KBM-7 (cell line): ENCODE results near the gene UROC1.

Experiments used
- DNase-seq: peaks from one replicate; pipeline ENCODE4 v3.0.0-alpha.2; 2015
- in situ Hi-C: fragments of 300-500 bp; cut with MboI; formaldehyde crosslinking; loops from 2 replicates; pipeline ENCODE4 v1.14.3; 2020; ENCODE audit warnings: low sequenced_read_pairs, low pct_unique_long_range_greater_than_20kb, mixed read lengths

UROC1 gene

DNA sequence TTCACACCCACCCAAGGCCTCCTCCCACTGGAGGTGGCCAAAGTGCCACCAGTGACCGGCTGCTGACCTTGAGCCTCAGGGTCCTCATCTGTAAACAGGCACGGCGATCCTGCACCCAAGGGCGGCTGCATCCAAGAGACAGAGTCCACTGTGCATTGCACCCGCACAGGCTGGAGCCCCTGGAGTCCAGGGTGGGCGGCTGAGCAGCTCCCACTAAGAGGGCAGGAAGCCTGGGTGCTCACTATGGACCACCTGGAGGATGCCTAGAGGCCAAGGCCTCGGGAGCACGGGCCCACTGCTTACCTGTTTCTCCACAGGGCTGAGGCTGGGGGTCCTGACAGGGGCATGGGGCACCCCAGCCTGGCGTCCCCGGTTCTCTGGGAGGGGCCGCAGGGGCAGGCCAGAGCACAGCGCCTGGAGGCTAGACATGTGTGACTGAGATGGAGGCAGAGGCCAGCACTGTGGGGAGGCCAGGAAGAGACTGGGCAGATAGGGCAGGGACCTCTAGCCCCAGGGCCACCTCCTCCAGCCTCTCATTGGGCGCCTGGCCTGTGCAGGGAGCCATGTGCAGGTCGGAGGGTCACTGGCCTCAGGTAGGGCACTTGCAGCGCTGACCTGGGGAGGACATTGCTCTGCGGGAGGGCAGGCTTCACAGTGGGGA, at the start of gene UROC1:
TSS of gene UROC1 (minus strand) at position 483 of the 661 bp plus-strand sequence. CDS start at position 429, 54 bp downstream.
- no peak for DNase-seq

DNA sequence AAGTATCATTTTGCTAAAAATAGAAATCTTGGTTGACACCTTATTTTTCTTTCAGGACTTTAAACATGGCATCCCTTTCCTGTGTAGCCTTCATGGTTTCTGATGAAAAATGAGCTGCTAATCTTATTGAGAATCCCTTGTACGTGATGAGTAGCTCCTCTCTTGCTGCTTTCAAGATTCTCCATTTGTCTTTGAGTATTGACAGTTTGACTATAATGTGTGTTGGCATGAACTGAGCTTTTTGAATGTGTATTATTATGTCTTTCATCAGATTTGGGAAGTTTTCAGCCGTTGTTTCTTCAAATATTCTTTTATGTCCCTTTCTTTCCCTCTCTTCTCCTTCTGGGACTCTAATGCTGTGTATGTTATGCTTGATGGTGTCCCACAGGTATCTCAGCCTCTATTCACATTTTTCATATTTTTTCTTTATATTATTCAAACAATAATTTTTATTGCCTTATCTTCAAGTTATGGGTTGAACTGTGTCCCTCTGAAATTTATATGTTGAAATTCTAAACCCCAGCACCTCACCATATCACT, 45.2 kb upstream of the UROC1 start:
- DNase-seq = no peak
- in situ Hi-C loops = no loop called here

More for the DNA sequence above, at the start of gene UROC1:
- in situ Hi-C loops = no loop called here

DNA sequence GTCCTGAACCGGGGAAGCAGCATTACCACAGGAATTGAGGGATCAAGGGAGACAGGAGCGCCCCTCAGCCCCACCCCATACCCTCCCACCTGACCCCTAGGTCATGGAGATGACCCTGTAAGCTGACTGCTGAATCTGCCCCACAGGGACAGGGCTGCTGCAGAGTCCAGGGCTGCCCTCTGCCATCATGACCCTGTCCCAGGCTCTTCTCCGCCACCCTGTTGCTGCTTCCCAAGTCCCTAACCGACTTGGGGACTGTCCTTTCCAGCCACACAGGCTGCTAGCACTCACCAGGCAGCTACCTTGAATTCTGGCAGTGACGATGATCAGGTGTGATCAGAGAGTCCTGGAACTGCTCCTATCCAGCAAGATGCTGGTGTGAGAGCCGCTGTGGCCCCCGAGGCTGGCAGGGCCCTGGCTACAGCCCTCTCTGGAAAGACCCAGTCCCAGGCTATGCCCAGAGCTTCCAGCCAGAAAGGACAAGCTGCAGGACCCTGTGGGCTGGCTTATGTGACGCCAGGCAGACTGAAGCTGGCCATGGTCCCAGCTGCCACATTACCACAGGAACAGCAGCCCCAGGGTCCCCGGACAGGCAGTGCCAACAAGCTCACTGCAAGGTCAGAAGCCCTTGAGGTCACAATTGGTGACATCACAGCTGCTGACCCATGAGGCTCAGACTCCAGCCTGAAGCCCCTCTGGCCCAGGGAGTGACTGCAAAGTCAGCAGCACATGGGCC, 40.9 kb upstream of the UROC1 start, which contains the start of gene C3orf22:
TSS of gene C3orf22 (minus strand) at position 597 of the 736 bp plus-strand sequence. CDS start 5,542 bp downstream, outside the sequence.
- in situ Hi-C loops = no loop called here
- no peak for DNase-seq

DNA sequence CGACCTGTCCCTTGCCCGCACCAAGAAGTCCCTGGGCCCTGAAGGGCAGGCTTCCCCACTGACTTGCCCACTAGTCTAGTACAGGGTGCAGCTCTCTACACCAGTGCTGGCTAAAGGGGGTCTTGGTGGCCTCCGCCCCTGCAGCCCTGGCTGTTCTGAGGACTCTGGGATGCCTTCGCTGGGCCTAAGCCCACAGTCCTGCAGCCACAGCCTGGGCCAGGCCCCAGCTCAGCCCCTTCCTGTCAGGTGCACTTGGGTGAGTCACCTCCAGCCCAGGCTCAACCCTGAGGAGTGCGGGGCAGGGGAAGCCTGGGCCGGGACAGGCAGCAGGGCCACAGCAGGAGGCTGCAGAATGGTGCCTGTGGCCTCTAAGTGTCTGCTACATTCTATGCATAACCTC, 40.2 kb upstream of the UROC1 start:
- no peak for DNase-seq
- in situ Hi-C loops = no loop called here

DNA sequence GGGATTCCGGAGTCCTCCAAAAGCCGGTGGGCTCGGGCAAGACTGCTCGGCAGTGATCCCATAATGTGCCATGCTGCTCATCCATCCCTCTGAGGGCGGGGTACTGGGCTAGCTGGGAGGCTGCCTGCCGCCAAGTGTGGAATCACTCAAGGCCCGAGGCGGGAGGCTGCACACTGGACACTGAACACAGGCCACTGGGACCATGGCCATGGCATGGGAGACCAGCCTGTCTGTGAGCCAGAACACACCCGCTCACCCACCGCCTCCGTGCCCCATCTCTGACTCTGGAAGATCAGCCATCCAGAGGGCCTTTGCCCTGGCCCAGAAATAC, 39.8 kb upstream of the UROC1 start:
- in situ Hi-C loops = no loop called here

DNA sequence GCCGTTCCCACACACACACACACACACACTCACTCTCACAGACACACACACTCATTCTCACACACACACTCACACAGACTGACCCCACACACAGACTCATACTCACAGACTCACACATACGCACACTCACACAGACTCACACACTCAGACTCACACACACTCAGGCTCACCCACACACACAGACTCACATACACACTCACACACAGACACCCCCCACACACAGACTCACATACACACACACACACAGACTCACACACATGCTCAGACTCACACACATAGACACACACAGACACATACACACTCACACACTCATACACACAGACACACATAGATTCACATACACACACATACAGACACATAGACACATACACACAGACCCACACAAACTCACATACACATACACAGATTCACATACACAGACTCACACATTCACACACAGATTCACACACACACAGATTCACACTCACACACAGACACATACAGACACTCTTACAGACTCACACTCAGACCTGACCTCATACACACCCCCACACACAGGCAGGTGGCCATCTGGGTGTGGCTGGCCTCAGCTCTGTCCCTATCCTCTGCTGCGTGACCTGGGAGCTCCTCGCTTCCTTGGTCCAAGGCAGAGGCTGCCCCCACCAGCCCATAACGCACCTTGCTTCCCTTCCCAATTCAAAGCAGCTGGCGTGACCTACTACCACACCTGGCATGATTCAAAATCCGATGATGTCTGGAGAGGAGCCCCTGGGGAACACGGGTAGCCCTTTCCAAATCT, 39.3 kb upstream of the UROC1 start:
- no peak for DNase-seq
- in situ Hi-C loops = no loop called here

More for the DNA sequence above, 39.8 kb upstream of the UROC1 start:
- no peak for DNase-seq

DNA sequence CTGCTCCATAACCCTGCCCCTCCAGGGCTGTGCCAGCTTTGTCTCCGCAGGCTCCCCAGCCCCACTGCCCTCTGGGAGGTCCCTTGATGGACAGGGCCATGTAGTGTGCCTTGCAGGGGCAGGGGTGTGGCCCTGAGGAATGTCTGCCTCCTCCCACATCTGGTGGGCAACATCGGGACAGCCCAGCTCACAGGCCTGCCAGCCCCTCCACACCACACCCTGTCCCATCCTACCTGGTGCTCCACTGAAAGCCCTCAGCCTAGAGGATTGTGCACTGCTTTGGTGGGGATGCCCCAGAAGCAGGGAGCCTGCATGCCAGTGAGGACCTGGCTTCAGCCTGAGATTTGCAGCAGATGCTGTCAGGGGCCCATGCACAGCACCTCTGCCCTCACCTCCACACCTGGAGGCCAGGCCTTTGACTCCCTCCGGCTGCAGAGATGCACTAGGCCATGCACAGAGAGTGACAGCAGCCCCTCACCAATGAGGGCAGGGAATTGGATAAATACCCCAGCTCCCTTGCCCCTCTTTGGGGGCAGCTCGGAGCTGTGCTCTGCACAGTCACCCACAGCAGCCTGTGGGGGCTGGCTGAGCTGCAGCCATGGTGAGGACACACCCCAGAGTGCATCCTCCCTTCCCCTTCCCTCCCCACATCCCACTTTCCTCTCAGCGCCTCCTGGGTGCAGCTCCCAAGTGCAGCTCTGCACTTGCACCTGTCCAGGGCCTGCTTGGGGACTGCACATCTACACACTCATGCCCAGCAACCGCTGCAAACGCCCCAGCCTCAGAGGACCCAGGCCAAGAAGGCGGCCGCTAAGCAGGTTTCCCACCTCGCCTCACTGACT, 38.4 kb upstream of the UROC1 start:
- in situ Hi-C loops = no loop called here
- DNase-seq = no peak

DNA sequence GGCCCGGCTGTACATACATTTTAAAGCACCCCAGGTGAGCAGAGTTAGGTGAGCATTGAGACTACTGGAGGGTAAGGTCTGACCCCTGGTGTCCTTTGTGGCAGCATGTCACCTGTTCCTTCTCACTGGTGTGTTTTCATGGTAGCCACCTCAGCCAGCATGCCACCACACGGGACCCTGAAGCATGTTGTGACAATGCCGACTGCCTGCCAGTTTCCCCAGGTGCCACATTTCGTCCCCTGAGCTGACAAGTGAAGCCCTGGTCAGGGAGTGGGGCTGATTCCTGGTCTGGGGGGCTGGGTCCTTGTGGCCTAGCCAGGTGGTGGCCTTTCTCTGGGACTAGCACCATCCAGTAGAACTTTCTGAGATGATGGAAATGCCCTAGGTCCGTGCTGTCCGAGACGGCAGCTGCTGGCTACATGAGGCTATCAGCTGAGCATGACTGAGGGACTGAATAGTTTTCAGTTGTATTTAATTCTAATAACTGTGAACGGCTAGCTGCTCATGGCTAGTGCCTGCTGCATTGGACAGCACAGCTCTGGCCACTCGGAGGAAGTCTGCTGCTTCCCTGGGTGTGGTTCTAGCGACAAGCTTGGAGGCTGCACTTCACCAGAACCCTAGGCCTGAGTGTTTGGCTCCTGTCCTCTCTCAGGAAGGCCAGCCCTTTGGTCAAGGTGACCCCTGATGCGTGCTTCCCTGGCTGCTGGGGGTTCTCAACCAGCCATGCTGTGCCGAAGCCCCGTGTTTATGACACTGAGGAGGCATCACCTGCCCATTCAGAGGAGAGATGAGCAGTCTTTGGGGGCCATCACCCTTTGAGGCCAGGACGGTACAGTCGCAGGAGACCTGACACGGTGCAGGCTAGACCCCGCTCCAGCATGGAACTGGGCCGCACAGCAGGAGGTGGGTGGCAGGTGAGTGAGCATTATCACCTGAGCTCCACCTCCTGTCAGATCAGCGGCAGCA, 37.3 kb upstream of the UROC1 start:
- no peak for DNase-seq
- in situ Hi-C loops = no loop called here

DNA sequence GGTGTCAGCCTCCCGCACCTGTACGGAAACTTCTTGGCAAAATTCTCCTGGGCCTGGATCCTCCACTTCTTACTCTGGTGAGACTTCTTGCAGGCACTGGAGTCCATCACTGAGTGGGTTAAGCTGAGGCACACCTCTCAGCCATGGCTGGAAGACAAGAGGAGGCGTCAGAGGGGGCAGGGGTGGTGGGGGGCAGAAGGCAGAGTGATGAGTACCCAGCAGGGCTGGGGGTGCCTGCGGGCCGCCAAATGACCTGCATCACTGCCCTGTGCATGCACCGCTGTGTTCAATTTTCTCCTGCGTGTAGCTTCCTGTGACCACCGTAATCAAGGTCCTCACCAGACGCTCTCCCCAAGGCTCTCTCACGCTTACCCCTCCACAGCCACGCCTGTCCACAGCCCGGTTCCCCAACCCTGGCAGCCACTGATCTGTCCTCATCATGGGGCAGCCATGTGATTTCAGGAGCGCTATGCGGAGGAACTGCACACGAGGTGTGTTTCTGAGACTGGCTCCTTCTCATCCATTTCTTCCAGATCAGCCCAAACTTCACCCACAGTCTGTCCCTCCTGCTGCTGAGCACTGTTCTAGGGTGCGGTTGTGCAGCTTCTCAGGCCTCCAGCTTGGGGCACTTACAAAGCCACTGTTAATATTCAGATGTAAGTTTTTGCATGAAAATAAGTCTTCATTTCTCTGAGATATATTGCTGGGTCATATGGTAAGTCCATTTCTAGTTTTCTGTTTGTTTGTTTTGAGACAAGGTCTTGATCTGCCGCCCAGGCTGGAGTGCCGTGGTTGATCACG, 35.9 kb upstream of the UROC1 start:
- DNase-seq = no peak
- in situ Hi-C loops = no loop called here

DNA sequence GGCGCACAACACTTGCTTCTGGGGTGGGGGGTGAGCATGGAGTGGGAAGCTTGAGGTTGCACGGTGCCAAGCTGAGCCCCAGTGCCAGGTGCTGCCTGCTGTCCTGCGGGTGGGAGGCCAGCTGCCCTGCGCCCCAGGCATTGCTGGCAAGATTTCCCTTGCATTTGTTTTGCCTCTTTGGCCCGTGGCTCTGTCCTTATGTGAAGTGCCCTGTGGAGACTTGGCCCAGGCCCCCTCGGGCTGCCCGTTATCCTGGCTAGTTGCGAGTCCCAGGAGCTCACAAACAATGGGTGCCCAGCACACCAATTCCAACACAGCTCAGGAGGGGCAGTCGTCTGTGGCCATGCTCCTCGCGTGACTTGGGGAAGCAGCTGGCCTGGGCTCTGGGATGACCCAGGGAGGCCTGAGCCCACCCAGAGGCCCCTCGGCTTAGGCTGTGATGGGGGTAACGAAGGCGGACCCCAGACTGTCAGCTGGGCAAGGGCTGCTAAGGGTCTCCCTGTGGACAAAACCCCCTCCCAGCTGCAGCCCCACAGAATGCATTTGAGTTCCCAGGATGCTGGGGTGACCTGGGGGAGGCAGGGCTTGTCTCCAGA, 35.2 kb upstream of the UROC1 start:
- in situ Hi-C loops = no loop called here
- DNase-seq = no peak

DNA sequence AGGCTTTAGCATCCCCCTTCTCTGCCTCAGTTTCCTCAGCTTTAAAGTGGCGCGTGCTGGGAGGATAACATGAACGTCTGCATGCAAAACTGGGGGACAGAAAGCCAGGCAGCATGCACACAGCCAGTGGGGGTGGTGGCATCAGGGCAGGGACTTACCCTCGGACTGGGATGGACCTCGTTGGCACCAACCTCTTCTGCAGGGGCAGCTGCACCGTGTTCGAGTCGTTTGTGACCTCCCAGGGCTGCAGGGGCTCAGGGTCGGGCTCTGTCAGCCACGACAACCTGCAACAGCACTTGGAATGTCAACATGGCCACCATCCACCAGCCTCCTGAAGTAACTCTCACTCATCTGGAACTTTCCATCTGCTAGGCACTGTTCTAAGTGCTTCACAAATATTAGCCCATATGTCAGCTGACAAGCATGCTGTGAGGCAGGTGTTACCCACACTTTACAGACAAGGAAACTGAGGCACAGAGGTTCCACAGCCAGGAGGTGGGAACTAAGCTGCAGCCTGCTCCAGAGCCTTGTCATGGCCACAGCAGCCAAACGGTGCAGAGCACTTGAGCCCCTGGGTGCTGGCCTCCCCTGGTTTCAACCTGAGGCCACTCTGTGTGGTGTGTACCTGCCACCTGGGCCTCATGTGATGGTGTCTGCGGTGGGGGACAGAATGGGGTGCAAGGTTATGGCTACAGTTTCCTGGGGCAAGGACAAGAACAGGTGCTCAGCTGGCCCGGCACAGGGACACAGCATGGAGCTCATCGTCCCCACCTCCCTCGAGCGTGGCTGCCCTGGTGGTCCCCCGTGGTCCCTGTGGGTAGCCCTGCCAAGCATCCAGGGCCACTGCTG, 34.5 kb upstream of the UROC1 start:
- DNase-seq = no peak
- in situ Hi-C loops = no loop called here

DNA sequence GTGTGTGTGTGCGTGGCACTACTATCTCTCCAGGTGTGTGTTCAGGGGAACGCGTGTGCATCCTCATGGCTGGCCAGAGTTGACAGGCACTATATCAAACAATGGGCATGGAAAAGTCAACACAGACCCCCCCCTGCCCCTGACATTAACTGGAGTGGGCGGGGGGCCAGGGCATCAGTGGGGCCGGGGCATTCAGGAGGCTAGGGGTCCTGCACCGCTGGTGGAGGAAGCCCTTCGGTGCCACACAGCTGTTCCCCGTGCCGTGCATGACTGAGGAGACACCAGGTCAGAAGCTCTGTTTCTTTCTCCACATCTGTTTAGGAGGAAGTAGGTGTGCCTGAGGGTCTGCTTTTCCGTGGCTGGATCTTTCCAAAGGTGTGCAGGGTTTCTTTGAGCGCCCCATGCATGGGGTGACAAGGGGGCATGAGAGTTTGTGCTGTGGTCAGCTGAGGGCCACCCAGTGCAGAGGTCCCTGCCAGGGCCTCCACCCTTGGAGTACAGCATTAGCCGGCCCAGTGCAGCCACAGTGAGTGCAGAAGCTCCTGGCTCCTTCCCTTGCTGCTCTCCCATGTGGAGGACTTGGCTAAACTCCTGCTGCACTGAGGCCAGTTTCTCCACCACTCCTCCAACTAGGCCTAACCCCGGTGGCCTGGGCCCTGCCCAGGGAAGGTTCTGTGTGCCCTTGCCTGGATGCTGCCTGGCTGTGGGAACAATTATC, 33.7 kb upstream of the UROC1 start:
- in situ Hi-C loops = no loop called here
- no peak for DNase-seq

DNA sequence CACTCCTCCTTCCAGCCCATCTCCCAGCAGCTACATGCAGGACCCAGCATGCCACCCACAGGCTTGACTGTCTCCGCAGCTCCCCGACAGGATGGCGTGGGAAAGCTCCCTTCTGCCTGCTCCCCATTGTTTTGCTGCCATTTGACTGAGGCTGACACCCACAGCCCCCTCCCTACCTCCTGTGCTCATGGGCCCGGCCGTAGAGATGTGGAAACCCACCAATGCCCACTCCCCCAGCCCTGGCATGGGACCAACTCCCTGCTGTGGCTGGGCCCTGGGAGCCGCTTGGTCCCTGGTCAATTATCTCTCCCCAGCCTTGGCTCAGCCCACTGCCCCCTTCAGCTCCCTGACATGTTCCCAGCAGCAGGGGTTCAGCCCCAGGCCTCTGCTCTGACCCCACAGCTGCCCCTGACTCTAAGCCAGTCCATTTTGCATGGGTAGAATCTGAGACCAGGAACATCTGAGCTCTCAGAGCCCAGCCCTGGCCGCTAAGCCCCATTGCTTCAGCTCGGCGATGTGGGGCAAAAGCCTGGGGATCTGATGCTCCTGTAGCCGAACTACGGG, 33.0 kb upstream of the UROC1 start:
- no peak for DNase-seq
- in situ Hi-C loops = no loop called here

DNA sequence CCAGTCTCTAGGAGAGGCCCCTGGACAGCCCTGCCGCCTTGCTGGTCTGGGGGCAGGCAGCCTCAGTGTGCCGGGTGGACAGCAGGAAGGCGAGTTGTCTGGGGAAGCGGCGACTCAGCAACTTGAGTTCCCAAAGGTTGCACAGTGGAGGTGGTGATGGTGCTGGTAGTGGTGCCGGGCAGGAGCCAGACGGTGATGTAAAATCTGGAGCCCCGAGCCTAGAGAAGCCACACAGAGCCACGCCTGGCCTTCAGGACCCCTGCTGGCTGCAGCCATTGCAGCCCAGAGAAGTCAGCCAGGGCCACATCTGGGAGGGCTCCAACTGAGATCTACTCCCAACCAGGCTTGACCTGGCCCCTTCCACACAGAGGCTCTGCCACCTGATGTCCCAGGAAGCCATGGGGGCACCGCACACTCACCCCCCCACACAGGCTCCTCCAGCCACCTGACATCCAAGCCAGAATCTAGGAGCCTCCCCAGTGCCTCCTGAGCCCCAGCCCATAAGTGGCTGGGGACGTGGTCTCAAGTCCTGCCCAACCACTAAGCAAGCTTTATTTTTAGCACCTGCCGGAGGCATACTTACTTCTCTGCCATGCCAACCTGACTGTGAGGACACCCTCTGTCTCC, 32.4 kb upstream of the UROC1 start:
- in situ Hi-C loops = no loop called here
- no peak for DNase-seq
